AG09319 (cell line): ENCODE measurements around the gene ZNF366.

ENCODE experiments used
- DNase-seq: peaks from one replicate; pipeline ENCODE4 v3.0.0-alpha.2; 2010; ENCODE audit warnings: low read depth; ENCODE audit errors: extremely low read depth
- TF ChIP-seq, protein P1 (sequence below): IDR thresholded peaks from 2 replicates; pipeline ENCODE4 v1.5.1; 2011; ENCODE audit warnings: low read depth, mild to moderate bottlenecking, inconsistent platforms, low read length, moderate library complexity

Gene ZNF366

DNA sequence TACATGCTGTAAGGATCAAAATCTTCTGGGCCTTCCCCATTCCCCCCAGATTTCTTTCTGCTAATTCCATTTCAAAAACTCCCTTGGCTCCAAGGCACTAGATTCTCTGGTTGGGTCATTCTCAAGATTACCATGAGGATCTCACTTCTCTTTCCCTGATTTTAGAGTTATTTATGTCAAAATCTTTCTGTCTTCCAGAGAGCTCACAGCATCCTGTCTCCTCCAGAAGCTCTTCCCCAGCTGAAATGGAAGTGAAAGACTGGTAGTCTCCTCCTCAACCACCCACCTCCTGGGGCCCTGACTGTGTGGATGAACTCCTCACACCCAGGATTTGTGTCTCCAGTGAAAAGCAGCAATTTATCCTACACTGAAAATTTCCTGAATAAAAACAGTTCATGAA, 11.9 kb upstream of the ZNF366 start:
- TF ChIP-seq, protein P1, sequence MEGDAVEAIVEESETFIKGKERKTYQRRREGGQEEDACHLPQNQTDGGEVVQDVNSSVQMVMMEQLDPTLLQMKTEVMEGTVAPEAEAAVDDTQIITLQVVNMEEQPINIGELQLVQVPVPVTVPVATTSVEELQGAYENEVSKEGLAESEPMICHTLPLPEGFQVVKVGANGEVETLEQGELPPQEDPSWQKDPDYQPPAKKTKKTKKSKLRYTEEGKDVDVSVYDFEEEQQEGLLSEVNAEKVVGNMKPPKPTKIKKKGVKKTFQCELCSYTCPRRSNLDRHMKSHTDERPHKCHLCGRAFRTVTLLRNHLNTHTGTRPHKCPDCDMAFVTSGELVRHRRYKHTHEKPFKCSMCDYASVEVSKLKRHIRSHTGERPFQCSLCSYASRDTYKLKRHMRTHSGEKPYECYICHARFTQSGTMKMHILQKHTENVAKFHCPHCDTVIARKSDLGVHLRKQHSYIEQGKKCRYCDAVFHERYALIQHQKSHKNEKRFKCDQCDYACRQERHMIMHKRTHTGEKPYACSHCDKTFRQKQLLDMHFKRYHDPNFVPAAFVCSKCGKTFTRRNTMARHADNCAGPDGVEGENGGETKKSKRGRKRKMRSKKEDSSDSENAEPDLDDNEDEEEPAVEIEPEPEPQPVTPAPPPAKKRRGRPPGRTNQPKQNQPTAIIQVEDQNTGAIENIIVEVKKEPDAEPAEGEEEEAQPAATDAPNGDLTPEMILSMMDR = no peak
- no peak for DNase-seq

DNA sequence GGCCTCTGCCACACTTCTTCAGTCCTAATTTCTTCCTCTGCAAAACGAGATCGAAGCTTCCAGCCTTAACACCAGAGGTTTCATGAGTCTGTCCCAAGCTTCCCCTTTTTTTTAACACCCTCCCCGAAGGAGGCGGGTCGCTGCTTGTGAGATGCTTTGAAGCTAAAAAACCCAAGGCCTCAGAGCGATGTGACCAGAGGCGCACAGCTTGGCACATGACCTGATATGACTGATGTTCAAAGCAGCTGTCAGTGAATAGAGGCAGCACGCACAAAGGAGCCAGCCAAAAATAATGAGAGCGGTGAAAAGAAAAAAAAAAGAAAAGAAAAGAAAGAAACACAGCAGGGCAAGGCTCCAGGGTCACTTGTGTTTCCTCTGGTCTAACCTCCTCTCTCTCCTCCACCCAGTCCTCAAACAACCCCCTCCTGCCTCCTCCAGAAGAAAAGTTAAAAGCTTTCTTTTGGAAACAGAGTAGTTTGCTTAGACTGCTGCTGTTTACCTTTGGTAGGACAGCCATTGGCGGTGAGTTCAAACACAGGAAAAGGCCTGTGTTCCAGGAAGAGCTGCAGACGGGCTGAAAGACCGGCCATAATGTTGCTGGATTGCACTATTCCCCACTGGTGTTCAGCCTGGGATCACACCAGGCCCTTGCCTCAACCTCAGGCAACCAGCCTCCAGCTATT, 10.9 kb upstream of the ZNF366 start:
- DNase-seq = no peak
- TF ChIP-seq, protein P1 = no peak

DNA sequence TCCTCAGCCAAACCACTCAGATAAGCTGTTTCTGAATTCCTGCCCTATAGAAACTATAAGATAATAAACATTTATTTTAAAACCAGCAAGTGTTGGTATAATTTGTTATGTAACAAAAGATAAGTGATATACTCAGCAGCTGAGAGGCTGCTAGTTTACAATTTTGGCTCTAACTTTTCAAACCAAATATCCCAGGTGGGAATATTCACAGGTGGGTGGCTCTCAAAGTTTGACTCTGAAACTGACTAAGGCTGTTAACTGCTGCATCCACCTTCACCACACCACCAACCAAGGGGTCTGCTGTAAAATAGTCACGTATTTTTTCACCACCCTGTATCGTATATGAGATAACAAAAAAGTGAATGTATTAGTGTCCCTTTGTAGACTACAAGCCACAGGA, 9.7 kb upstream of the ZNF366 start:
- TF ChIP-seq, protein P1 = no peak
- no peak for DNase-seq

DNA sequence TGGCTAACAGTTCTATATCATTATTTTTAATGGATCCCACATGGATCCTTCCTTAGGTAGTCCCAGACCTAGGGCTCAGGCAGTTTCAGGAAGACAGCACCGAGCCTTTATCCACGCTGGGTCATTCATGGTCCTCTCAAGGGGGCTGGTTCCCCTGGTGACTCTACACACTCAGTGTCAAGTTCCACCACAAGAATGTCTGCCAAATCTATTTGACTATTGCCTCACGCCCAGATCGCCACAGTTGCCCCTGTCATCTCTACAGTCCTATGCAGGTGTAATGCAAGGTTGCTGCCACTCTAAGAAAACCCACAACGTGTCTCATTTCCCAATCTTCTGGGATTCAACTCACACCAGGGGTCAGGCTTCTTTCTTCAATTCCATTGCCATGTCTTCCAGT, 8.0 kb upstream of the ZNF366 start:
- TF ChIP-seq, protein P1 = no peak
- DNase-seq = no peak

DNA sequence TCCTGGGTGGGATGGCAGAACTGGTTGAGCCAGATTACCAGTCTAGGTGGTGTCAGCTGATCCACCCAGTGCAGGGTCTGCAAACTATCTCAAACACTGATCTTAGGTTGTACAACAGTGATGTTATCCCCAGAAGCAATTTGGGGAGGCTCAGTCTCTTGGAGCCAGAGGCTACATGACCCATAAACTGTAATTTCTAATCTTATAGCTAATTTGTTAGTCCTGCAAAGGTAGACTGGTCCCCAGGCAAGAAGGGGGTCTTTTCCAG, 5.3 kb upstream of the ZNF366 start:
- DNase-seq = no peak
- TF ChIP-seq, protein P1 = no peak

DNA sequence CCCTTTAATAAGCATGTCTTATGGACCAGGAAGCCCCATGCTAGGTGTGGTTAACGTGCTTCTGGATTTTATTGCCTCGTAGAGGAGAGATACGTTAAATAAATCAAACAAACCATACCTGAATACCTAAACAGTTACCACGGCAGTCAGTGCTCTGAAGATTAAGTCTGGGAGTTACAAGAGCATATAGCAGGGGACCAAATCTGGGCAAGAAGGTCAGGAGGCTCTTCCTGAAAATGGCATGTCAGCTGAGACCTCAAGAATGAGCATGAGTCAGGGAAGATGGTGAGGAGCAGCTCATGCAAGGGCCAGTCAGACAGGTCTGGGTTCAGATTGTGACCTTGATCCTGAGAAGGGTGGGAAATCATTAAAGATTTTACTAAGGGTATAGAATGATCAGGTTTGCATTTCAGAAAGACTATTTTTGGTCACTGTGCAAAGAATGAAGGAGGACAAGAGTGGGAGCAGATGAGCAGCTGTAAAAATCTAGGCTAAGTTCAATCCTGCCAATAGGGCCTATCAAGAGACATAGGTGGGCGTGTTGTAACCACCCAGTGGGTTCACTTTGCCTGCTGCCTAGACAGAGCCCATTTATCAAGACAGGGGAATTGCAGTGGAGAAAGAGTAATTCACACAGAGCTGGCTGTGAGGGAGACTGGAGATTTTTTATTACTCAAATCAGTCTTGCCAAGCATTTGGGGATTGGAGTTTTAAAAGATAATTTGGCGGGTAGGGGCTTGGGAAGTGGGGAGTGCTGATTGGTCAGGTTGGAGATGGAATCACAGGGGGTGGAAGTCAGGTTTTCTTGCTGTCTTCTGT, 4.8 kb upstream of the ZNF366 start:
- TF ChIP-seq, protein P1 = no peak
- no peak for DNase-seq

DNA sequence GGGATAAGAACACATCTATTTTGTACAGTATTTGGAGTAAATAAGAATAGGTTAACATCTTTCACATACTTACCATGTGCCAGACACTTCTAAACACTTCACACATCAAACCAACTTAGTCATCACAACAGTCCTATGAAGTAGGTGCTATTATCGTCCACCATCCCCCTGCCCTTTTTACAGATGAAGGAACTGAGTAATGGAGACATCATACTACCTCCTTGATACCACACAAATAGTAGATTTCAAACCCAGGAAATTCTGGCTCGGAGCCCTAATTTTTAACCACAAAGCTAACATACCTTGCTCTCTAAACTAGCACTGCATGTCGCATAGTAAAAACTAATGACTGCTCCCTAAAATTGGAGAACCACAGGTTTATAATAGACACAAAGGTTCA, 4.2 kb upstream of the ZNF366 start:
- no peak for DNase-seq
- TF ChIP-seq, protein P1 = no peak
